Measurements from ENCODE around the gene NIPA2.

- TF ChIP-seq CTCF (IDR thresholded peaks at IDR 0.05) (no peak), POLR2A (IDR thresholded peaks at IDR 0.05) (no peak)
Measured at GRCh38 chr15:22917556-22917955, 79.1 kb downstream of the NIPA2 start.
